C4-2B (cell line): ENCODE data around the gene MESP1.

Source experiments
- H3K27ac ChIP-seq: fragments of 450-650 bp; 2 replicates; pipeline ENCODE4 v1.5.1; 2017
- ZFX ChIP-seq: fragments of 450-650 bp; IDR thresholded peaks from 2 replicates; pipeline ENCODE4 v1.6.1; 2017
- TF ChIP-seq, protein P1 (sequence below): fragments of 450-650 bp; conservative IDR thresholded peaks from 2 replicates; pipeline ENCODE4 v1.5.1; 2017; ENCODE audit warnings: mild to moderate bottlenecking

Gene MESP1

DNA sequence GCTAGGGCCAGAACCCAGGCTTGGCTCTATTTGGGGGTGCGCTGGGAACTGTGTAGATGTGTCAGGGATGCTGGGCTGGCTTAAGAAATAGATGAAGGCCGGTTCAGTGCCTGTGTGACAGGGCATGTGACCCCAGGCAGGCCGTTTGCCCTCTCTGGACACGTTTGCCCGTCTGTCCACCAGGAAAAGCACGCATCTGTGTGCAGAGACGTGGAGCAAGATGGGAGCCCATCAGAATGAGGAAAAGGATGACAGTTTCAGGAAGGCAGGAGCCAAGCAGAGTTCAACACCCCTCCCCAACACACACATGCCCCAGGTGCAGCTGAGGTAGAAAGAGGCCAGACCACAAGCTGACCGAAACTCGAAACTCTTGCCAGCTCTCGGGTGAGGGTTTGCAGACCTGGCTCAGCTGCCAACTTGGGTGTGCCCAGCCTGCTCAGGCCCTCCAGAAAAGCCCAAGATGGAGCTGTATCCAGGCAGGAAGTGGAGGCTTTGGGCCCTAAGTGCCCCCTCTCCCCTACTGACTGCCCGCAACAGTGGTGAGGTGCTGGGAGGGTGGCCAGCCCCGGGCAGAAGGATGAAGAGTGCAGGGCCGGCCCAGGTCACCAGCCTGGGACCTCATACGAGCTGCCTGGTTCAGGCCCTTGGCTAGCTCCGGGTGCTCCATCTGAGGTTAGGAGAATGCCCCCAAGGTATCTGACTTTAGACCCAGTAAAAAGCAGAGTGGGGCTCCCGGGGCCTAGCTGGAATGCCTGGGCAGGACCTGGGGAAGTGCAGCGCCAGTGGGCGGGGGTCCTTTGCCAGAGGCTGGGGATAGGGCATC is 10.2 kb upstream of the MESP1 start:
- H3K27ac ChIP-seq, result peak overlapping the region; percentile 47
- TF ChIP-seq, protein P1, sequence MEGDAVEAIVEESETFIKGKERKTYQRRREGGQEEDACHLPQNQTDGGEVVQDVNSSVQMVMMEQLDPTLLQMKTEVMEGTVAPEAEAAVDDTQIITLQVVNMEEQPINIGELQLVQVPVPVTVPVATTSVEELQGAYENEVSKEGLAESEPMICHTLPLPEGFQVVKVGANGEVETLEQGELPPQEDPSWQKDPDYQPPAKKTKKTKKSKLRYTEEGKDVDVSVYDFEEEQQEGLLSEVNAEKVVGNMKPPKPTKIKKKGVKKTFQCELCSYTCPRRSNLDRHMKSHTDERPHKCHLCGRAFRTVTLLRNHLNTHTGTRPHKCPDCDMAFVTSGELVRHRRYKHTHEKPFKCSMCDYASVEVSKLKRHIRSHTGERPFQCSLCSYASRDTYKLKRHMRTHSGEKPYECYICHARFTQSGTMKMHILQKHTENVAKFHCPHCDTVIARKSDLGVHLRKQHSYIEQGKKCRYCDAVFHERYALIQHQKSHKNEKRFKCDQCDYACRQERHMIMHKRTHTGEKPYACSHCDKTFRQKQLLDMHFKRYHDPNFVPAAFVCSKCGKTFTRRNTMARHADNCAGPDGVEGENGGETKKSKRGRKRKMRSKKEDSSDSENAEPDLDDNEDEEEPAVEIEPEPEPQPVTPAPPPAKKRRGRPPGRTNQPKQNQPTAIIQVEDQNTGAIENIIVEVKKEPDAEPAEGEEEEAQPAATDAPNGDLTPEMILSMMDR, result no peak; the same call in 1 of the 2 replicates
- TF ChIP-seq ZFX, result no peak

DNA sequence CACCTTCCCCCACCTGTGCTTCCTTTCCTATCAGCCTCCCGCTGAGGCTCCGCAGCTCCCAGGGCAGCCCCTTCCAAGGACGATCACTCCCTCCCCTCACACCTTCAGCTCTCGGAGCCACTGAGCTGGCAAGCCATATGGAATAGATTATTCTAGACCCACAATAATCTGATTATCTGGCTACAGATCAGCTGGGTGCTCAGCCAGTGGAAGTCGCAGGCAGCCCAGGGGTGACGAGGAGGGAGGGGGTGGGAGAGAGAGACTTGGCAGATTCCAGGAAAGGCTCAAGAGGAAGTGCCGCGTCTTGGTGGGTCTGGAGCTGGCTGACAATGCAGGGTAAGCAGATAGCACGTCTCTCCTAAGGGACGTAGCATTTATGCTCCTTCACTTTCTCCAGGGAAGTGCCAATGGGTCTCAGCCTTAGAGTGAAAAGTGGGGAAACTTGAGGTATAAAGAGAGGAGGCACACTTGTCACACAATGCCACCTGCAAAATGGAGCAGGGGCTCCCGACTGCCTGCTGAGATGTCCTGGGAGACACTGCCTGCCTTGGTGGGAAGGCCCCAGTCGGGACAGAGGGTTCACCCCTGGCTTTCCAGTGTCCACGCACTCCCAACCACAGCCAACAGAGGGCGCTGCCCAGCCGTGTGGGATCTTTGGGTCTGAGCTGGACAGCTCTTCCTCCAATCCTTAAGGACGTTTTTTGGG is 9.4 kb upstream of the MESP1 start:
- no peak for TF ChIP-seq ZFX
- TF ChIP-seq, protein P1, result peak; percentile 98
- H3K27ac ChIP-seq, result peak overlapping the region; percentile 47

DNA sequence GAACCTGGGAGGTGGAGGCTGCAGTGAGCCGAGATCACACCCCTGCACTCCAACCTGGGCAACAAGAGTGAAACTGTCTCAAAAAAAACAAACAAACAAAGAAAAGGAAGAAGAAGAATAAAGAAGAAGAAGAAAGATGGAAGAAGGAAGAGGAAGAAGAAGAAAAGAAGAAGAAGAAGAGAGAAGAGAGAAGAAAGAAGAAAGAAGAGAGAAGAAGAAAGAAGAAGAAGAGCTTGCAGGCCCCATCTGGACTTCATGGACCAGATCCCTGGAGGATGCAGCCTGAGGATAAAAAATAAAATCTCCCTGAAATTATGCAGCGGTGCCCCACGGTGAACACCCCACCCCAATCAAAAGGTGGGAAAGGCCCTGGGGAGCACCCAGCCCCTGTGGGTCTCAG is 8.8 kb upstream of the MESP1 start:
- H3K27ac ChIP-seq, result peak overlapping the region; percentile 47; the same call in 1 of the 2 replicates
- TF ChIP-seq, protein P1, result no peak
- no peak for TF ChIP-seq ZFX

DNA sequence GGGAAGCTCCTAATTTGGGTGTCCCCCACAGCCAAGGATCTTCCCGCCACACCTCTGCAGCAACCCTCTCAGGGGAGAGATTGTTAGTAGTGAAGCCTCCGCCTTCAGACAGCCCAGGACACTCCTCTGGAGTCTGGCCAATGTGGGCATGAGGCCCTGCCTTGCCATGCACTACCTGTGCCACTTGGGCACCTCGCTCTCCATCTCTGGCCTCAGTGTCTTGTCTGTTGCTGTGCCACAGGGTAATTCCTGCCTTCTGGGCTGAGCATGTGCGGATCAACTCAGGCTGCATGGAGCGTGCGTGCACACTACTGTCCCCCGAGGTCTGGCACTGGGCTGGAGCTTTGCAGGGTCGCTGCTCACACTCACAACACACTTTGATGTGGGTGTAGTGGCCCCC is 7.9 kb upstream of the MESP1 start:
- TF ChIP-seq, protein P1, result no peak
- no peak for TF ChIP-seq ZFX
- peak overlapping the region; percentile 63 for H3K27ac ChIP-seq

DNA sequence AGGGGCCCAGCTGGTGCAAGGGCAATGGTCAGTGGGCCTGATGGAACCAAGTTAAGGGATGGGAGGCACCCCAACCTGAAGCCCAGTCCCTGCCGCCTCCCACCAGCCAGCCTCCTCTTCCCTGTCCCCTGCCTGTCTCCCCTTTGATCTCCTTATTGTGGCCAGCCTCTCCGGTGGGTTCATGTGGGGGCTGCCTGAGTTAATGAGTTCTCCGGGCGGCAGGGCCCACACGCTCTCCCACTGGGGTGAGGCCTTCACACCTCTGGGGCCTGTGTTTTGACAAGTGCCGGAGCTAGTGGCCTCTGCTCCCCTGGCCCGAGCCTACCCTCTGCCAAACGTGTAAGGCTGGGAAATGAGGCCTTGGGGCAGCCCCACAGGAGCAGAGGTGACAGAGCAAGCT is 7.2 kb upstream of the MESP1 start:
- peak overlapping the region; percentile 63 for H3K27ac ChIP-seq
- no peak for TF ChIP-seq ZFX
- TF ChIP-seq, protein P1, result no peak

DNA sequence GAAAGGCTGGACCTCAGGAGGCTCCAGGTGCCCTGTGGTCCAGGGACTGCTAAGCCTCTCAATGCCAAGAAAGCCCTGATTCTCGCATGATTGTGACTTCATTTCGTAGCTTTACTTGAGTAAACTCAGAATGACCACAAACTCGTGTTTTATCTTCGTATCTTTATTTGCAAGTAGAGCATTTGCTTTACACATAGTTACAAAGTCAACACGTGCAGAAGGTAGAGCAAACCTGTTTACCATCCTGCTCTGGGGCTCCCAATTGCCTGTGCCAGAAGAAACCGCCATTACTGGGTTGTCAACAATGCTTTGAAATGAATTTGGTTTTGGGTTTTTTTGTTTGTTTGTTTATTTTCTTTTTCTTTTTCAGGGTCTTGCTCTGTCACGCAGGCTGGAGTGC is 5.8 kb upstream of the MESP1 start:
- peak overlapping the region; percentile 85 for H3K27ac ChIP-seq

More for the DNA sequence above, 5.8 kb upstream of the MESP1 start:
- TF ChIP-seq, protein P1, result no peak
- TF ChIP-seq ZFX, result no peak
